Measurements from ENCODE around the gene FCHSD1. TPM values are rescaled to one million over a fixed set of nuclear protein-coding genes. Genes with fewer than 3 reads are reported as not detected.

The FCHSD1 gene
- total and polyA plus RNA-seq, 5 donors from 2014 or later: 7.7 to 115 (median 8.4) TPM

DNA sequence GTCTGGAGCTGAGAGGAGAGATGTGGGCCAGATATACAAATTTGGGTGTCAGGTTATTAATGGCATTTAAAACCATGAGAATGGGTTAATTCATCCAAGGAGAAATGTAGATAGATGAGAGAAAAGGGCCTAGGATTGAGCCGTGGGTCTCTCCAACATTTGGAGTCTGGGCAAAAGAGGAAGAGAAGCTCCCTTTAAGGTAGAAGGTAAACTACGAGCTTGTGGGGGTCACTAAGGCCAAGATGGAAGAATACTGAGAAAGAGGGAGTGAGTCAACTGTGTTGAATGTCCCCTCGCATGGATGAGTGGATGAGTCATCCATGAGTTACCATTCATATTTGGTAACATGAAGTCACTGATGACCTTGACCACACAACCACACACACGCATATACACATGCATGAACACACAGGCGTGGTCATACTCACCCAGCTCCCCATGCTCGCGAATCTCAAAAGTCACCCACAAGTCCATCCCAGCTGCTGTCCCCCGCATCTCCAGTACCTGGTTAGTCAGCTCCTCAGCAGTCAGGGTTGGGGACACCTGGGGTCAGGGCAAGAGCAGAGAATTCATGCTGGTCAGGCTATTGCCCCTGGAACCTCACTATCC is 6.8 kb upstream of the FCHSD1 start:
- no peaks in the 10 kb centered on the region for H3K4me1 ChIP-seq (ENCODE audit: control insufficient read depth, insufficient read depth, low read length, poor library complexity, severe bottlenecking)
- H3K36me3 Mint-ChIP-seq: no peaks in the 10 kb centered on the region
- peaks cover 0 to 6% (median 5%) of the 10 kb centered on the region in 4 donors for H3K4me1 Mint-ChIP-seq
- ATAC-seq (ENCODE audit: low read depth in 2 of 2): no peak
- no peak for DNase-seq
- no peaks in the 10 kb centered on the region for H3K27me3 Mint-ChIP-seq
- no peaks in the 10 kb centered on the region for H3K9me3 ChIP-seq (ENCODE audit: control insufficient read depth in 2 of 2, low read length in 2 of 2)
- H3K27ac ChIP-seq (ENCODE audit: insufficient read depth, low read length, poor library complexity, severe bottlenecking): no peak overlapping the region
- H3K9me3 Mint-ChIP-seq: no peaks in the 10 kb centered on the region
- no peak overlapping the region for H3K4me3 Mint-ChIP-seq
- no peaks in the 10 kb centered on the region for H3K27me3 ChIP-seq (ENCODE audit: control insufficient read depth, insufficient read depth, low read length)
- no peak overlapping the region for H3K27ac Mint-ChIP-seq
- no peaks in the 10 kb centered on the region for H3K36me3 ChIP-seq (ENCODE audit: control insufficient read depth, insufficient read depth, low read length)
- H3K4me3 ChIP-seq (ENCODE audit: low read depth, low read length): no peak overlapping the region

DNA sequence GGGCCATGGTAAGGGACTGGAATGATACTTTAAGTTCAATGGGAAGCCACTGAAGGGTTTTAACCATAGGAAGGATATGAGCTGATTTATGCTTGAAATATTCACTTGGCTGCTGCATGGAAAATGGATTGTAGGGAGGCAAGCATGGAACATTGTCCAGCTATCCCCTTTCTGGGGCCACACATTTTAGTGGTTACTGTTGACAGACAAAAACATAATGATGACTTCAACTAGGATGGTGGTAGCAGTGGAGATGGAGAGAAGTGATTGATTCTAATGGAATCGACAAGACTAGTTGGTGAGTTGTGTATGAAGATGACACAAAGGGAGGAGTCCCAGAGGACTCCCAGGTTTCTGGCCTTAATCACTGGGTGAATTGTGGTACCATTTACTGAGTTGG is 6.2 kb upstream of the FCHSD1 start:
- no peaks in the 10 kb centered on the region for H3K27me3 ChIP-seq (ENCODE audit: control insufficient read depth, insufficient read depth, low read length)
- Mint-ChIP-seq H3K4me3 (no peak overlapping the region), H3K4me1 (peaks cover 3 to 10% (median 9%) of the 10 kb centered on the region in 4 donors), H3K36me3 (no peaks in the 10 kb centered on the region), H3K9me3 (no peaks in the 10 kb centered on the region), H3K27ac (no peak overlapping the region), H3K27me3 (no peaks in the 10 kb centered on the region)
- H3K4me3 ChIP-seq (ENCODE audit: low read depth, low read length): no peak overlapping the region
- no peaks in the 10 kb centered on the region for H3K36me3 ChIP-seq (ENCODE audit: control insufficient read depth, insufficient read depth, low read length)
- H3K4me1 ChIP-seq (ENCODE audit: control insufficient read depth, insufficient read depth, low read length, poor library complexity, severe bottlenecking): no peaks in the 10 kb centered on the region
- DNase-seq (no peak), ATAC-seq (ENCODE audit: low read depth in 2 of 2) (no peak)
- no peaks in the 10 kb centered on the region for H3K9me3 ChIP-seq (ENCODE audit: control insufficient read depth in 2 of 2, low read length in 2 of 2)
- no peak overlapping the region for H3K27ac ChIP-seq (ENCODE audit: insufficient read depth, low read length, poor library complexity, severe bottlenecking)

GRCh38 chr5:141656396-141656795 is 5.2 kb upstream of the FCHSD1 start:
- Mint-ChIP-seq H3K9me3 (no peaks in the 10 kb centered on the region), H3K4me1 (peaks cover 9 to 20% (median 16%) of the 10 kb centered on the region in 4 donors), H3K4me3 (peak overlapping the region in 1 of 4 donors; percentile 45), H3K36me3 (no peaks in the 10 kb centered on the region), H3K27ac (no peak overlapping the region), H3K27me3 (no peaks in the 10 kb centered on the region)
- Histone ChIP-seq H3K27ac (ENCODE audit: insufficient read depth, low read length, poor library complexity, severe bottlenecking) (no peak overlapping the region), H3K4me1 (ENCODE audit: control insufficient read depth, insufficient read depth, low read length, poor library complexity, severe bottlenecking) (peaks cover 9% of the 10 kb centered on the region), H3K36me3 (ENCODE audit: control insufficient read depth, insufficient read depth, low read length) (no peaks in the 10 kb centered on the region), H3K4me3 (ENCODE audit: low read depth, low read length) (no peak overlapping the region), H3K9me3 (ENCODE audit: control insufficient read depth in 2 of 2, low read length in 2 of 2) (no peaks in the 10 kb centered on the region), H3K27me3 (ENCODE audit: control insufficient read depth, insufficient read depth, low read length) (no peaks in the 10 kb centered on the region)
- DNase-seq: no peak
- ATAC-seq (ENCODE audit: low read depth in 2 of 2): no peak

- no peaks in the 10 kb centered on the region for H3K36me3 Mint-ChIP-seq
- DNase-seq: no peak
- no peaks in the 10 kb centered on the region for H3K9me3 ChIP-seq (ENCODE audit: control insufficient read depth in 2 of 2, low read length in 2 of 2)
- H3K27ac Mint-ChIP-seq: no peak overlapping the region
- no peaks in the 10 kb centered on the region for H3K27me3 ChIP-seq (ENCODE audit: control insufficient read depth, insufficient read depth, low read length)
- H3K4me1 Mint-ChIP-seq: peaks cover 11 to 32% (median 17%) of the 10 kb centered on the region in 4 donors
- H3K4me3 Mint-ChIP-seq: peak overlapping the region in 1 of 4 donors; percentile 25
- ATAC-seq (ENCODE audit: low read depth in 2 of 2): no peak
- no peak overlapping the region for H3K27ac ChIP-seq (ENCODE audit: insufficient read depth, low read length, poor library complexity, severe bottlenecking)
- no peaks in the 10 kb centered on the region for H3K9me3 Mint-ChIP-seq
- H3K27me3 Mint-ChIP-seq: no peaks in the 10 kb centered on the region
- no peaks in the 10 kb centered on the region for H3K36me3 ChIP-seq (ENCODE audit: control insufficient read depth, insufficient read depth, low read length)
- H3K4me3 ChIP-seq (ENCODE audit: low read depth, low read length): no peak overlapping the region
- H3K4me1 ChIP-seq (ENCODE audit: control insufficient read depth, insufficient read depth, low read length, poor library complexity, severe bottlenecking): peaks cover 19% of the 10 kb centered on the region
These were observed 3.8 kb upstream of the FCHSD1 start for GRCh38 chr5:141655020-141655419.

GRCh38 chr5:141654298-141654697 is 3.1 kb upstream of the FCHSD1 start:
- no peak overlapping the region for H3K27ac Mint-ChIP-seq

DNA sequence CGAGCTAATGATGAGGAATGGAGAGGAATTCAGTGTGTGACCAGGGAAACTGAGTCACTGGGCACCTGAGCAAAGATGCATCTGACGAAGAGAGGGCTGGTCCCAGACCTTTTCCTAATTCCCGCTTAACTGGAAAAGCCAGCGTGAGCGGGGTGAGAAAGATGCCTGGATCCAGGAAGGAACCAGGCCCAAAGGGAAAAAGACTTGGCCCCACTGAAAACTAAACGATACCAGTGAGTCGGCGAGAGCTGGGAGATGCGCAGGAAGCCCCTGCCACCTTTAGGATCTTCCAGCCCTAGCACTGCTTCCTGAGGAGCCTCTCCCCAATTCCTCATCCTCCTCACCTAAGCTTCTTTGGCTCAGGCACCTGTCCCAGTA is 499 bp upstream of the FCHSD1 start:
- Mint-ChIP-seq H3K9me3 (no peaks in the 10 kb centered on the region), H3K4me3 (peak overlapping the region; percentile 83 to 97 (median 94)), H3K27ac (peak overlapping the region; percentile 67 to 94 (median 81)), H3K27me3 (no peaks in the 10 kb centered on the region), H3K4me1 (peaks cover 19 to 57% (median 32%) of the 10 kb centered on the region in 4 donors), H3K36me3 (peaks cover 9% of the 10 kb centered on the region)
- H3K27me3 ChIP-seq (ENCODE audit: control insufficient read depth, insufficient read depth, low read length): no peaks in the 10 kb centered on the region
- H3K4me1 ChIP-seq (ENCODE audit: control insufficient read depth, insufficient read depth, low read length, poor library complexity, severe bottlenecking): peaks cover 31% of the 10 kb centered on the region
- no peaks in the 10 kb centered on the region for H3K9me3 ChIP-seq (ENCODE audit: control insufficient read depth in 2 of 2, low read length in 2 of 2)
- peak overlapping the region; percentile 81 for H3K4me3 ChIP-seq (ENCODE audit: low read depth, low read length)
- ATAC-seq (ENCODE audit: low read depth in 2 of 2): no peak
- no peak for DNase-seq
- peak overlapping the region; percentile 79 for H3K27ac ChIP-seq (ENCODE audit: insufficient read depth, low read length, poor library complexity, severe bottlenecking)
- peaks cover 16% of the 10 kb centered on the region for H3K36me3 ChIP-seq (ENCODE audit: control insufficient read depth, insufficient read depth, low read length)

More at GRCh38 chr5:141654298-141654697, 3.1 kb upstream of the FCHSD1 start:
- Mint-ChIP-seq H3K36me3 (no peaks in the 10 kb centered on the region), H3K27me3 (no peaks in the 10 kb centered on the region), H3K9me3 (no peaks in the 10 kb centered on the region), H3K4me3 (peak overlapping the region in 2 of 4 donors; percentile 13 to 64), H3K4me1 (peaks cover 18 to 39% (median 22%) of the 10 kb centered on the region in 4 donors)
- ATAC-seq (ENCODE audit: low read depth in 2 of 2): no peak
- Histone ChIP-seq H3K27ac (ENCODE audit: insufficient read depth, low read length, poor library complexity, severe bottlenecking) (no peak overlapping the region), H3K4me1 (ENCODE audit: control insufficient read depth, insufficient read depth, low read length, poor library complexity, severe bottlenecking) (peaks cover 24% of the 10 kb centered on the region), H3K27me3 (ENCODE audit: control insufficient read depth, insufficient read depth, low read length) (no peaks in the 10 kb centered on the region), H3K36me3 (ENCODE audit: control insufficient read depth, insufficient read depth, low read length) (no peaks in the 10 kb centered on the region), H3K9me3 (ENCODE audit: control insufficient read depth in 2 of 2, low read length in 2 of 2) (no peaks in the 10 kb centered on the region), H3K4me3 (ENCODE audit: low read depth, low read length) (no peak overlapping the region)
- no peak for DNase-seq

GRCh38 chr5:141649972-141650371 is 1.2 kb downstream of the FCHSD1 start:
- Mint-ChIP-seq H3K4me1 (peaks cover 19 to 64% (median 37%) of the 10 kb centered on the region in 4 donors), H3K27ac (peak overlapping the region; percentile 34 to 81 (median 50)), H3K36me3 (peaks cover 17% of the 10 kb centered on the region), H3K27me3 (no peaks in the 10 kb centered on the region), H3K4me3 (peak overlapping the region; percentile 83 to 97 (median 94)), H3K9me3 (no peaks in the 10 kb centered on the region)
- peaks cover 31% of the 10 kb centered on the region for H3K4me1 ChIP-seq (ENCODE audit: control insufficient read depth, insufficient read depth, low read length, poor library complexity, severe bottlenecking)
- no peak for ATAC-seq (ENCODE audit: low read depth in 2 of 2)
- peak overlapping the region; percentile 79 for H3K27ac ChIP-seq (ENCODE audit: insufficient read depth, low read length, poor library complexity, severe bottlenecking)
- DNase-seq: no peak
- no peaks in the 10 kb centered on the region for H3K9me3 ChIP-seq (ENCODE audit: control insufficient read depth in 2 of 2, low read length in 2 of 2)
- no peaks in the 10 kb centered on the region for H3K27me3 ChIP-seq (ENCODE audit: control insufficient read depth, insufficient read depth, low read length)
- H3K36me3 ChIP-seq (ENCODE audit: control insufficient read depth, insufficient read depth, low read length): peaks cover 32% of the 10 kb centered on the region
- peak overlapping the region; percentile 65 for H3K4me3 ChIP-seq (ENCODE audit: low read depth, low read length)

DNA sequence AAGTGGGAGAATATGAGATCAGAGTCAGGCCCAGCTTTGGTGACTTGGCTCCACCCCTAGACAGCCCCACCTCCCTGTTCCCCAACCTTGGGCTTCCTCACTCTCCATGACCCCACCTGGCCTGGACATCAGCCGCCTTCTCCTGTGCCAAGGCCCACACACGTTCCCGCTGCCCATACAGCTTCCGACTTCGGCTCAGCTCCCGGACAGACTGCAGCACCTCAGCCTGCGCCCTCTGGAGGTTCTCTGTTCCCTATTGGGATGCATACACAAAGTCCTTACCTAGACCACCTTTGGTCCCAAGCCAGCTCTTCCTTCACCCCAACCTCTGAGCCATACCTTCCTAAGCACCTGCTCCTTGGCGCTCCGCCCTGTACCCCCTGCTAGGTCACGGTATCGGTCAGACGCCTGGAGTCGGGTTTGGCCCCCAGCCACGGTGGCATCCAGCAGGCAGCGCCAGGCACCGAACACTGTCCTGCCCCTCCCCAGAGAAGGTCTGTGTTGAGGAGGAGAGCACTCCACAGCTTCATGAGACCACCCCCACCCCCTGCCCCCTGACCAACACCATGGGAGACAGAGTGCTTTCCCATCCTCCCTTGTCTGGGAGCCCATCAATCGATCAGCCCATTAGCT is 2.0 kb downstream of the FCHSD1 start:
- peaks cover 31% of the 10 kb centered on the region for H3K4me1 ChIP-seq (ENCODE audit: control insufficient read depth, insufficient read depth, low read length, poor library complexity, severe bottlenecking)
- Mint-ChIP-seq H3K27ac (peak overlapping the region in 2 of 3 donors; percentile 50 to 62), H3K4me1 (peaks cover 19 to 64% (median 37%) of the 10 kb centered on the region in 4 donors), H3K4me3 (peak overlapping the region; percentile 0 to 93 (median 19)), H3K27me3 (no peaks in the 10 kb centered on the region), H3K9me3 (no peaks in the 10 kb centered on the region), H3K36me3 (peaks cover 20% of the 10 kb centered on the region)
- H3K27ac ChIP-seq (ENCODE audit: insufficient read depth, low read length, poor library complexity, severe bottlenecking): no peak overlapping the region
- H3K36me3 ChIP-seq (ENCODE audit: control insufficient read depth, insufficient read depth, low read length): peaks cover 38% of the 10 kb centered on the region
- ATAC-seq (ENCODE audit: low read depth in 2 of 2) (no peak), DNase-seq (no peak)
- H3K4me3 ChIP-seq (ENCODE audit: low read depth, low read length): no peak overlapping the region
- no peaks in the 10 kb centered on the region for H3K9me3 ChIP-seq (ENCODE audit: control insufficient read depth in 2 of 2, low read length in 2 of 2)
- H3K27me3 ChIP-seq (ENCODE audit: control insufficient read depth, insufficient read depth, low read length): no peaks in the 10 kb centered on the region

All from CD4-positive, CD25-positive, alpha-beta regulatory T cell (primary cell).